ENCODE measurements around the gene MICAL3.

MICAL3 gene

GRCh38 chr22:17822087-17822486, 202.3 kb downstream of the MICAL3 start:
- no peaks in the 10 kb centered on the region for H3K27me3 ChIP-seq (ENCODE audit: control insufficient read depth in 1 of 2, insufficient read depth in 2 of 2, low read length in 2 of 2)
- no peak overlapping the region for H3K9ac ChIP-seq (ENCODE audit: low read length)
- no peak overlapping the region for H3K27ac ChIP-seq (ENCODE audit: low read depth, low read length)
- H3K9me3 ChIP-seq (ENCODE audit: low read length), result no peaks in the 10 kb centered on the region
- peaks cover 70% of the 10 kb centered on the region for H3K36me3 ChIP-seq (ENCODE audit: insufficient read depth, low read length)
- H3K4me3 ChIP-seq (ENCODE audit: low read depth in 1 of 2, low read length in 2 of 2), result no peak overlapping the region
- H3K4me1 ChIP-seq (ENCODE audit: insufficient read depth, low read length), result no peaks in the 10 kb centered on the region

- Histone ChIP-seq H3K27ac (ENCODE audit: low read depth, low read length) (no peak overlapping the region), H3K9ac (ENCODE audit: low read length) (no peak overlapping the region), H3K9me3 (ENCODE audit: low read length) (no peaks in the 10 kb centered on the region), H3K27me3 (ENCODE audit: control insufficient read depth in 1 of 2, insufficient read depth in 2 of 2, low read length in 2 of 2) (no peaks in the 10 kb centered on the region), H3K4me1 (ENCODE audit: insufficient read depth, low read length) (no peaks in the 10 kb centered on the region), H3K36me3 (ENCODE audit: insufficient read depth, low read length) (peaks cover 70% of the 10 kb centered on the region), H3K4me3 (ENCODE audit: low read depth in 1 of 2, low read length in 2 of 2) (no peak overlapping the region)
Observed at GRCh38 chr22:17820879-17821439, 203.4 kb downstream of the MICAL3 start.

DNA sequence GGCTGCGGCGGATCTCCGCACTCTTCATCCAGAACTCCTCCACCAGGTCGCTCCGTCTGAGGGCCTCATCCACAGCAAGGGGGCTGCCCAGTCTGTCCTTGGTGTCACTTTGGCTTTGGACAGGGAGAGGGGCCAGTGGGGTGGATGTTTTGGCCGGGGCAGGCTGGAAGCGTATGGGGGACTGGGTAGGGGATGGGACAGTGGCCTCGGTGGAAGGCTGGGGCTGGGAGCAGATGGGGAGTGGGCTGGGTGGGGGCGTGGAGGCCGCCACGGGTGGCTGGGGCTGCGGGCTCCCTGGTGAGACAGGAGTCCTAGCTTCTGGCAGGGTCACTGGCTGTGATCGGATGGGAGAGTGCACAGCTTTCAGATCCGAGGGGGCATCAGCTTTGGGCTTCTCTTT, 205.7 kb downstream of the MICAL3 start:
- Histone ChIP-seq H3K9me3 (ENCODE audit: low read length) (no peaks in the 10 kb centered on the region), H3K4me3 (ENCODE audit: low read depth in 1 of 2, low read length in 2 of 2) (no peak overlapping the region), H3K9ac (ENCODE audit: low read length) (no peak overlapping the region), H3K4me1 (ENCODE audit: insufficient read depth, low read length) (no peaks in the 10 kb centered on the region), H3K27ac (ENCODE audit: low read depth, low read length) (no peak overlapping the region), H3K36me3 (ENCODE audit: insufficient read depth, low read length) (peaks cover 60% of the 10 kb centered on the region), H3K27me3 (ENCODE audit: control insufficient read depth in 1 of 2, insufficient read depth in 2 of 2, low read length in 2 of 2) (no peaks in the 10 kb centered on the region)

DNA sequence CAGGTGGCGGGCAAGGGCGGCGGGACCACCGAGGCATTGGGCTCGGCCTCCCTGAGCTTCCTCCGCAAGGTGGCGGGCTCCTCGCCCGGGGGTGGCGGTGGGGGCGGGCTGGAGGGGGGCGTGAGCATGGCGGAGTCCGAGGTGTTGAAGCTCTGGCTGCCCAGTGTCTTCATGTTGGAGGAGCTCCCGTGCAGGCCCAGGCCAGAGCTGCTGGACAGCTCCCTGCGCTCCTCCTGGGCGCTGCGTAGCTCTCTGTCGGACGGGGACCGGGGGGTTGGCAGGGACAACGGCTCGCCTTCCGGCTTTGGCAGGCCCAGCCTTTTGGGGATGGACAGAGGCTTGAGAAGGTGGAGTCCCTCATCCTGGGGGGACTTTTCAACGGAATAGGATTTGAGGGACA, 206.2 kb downstream of the MICAL3 start:
- no peak overlapping the region for H3K9ac ChIP-seq (ENCODE audit: low read length)
- no peaks in the 10 kb centered on the region for H3K27me3 ChIP-seq (ENCODE audit: control insufficient read depth in 1 of 2, insufficient read depth in 2 of 2, low read length in 2 of 2)
- H3K36me3 ChIP-seq (ENCODE audit: insufficient read depth, low read length), result peaks cover 64% of the 10 kb centered on the region
- no peaks in the 10 kb centered on the region for H3K4me1 ChIP-seq (ENCODE audit: insufficient read depth, low read length)
- H3K4me3 ChIP-seq (ENCODE audit: low read depth in 1 of 2, low read length in 2 of 2), result no peak overlapping the region
- H3K9me3 ChIP-seq (ENCODE audit: low read length), result no peaks in the 10 kb centered on the region
- H3K27ac ChIP-seq (ENCODE audit: low read depth, low read length), result no peak overlapping the region

DNA sequence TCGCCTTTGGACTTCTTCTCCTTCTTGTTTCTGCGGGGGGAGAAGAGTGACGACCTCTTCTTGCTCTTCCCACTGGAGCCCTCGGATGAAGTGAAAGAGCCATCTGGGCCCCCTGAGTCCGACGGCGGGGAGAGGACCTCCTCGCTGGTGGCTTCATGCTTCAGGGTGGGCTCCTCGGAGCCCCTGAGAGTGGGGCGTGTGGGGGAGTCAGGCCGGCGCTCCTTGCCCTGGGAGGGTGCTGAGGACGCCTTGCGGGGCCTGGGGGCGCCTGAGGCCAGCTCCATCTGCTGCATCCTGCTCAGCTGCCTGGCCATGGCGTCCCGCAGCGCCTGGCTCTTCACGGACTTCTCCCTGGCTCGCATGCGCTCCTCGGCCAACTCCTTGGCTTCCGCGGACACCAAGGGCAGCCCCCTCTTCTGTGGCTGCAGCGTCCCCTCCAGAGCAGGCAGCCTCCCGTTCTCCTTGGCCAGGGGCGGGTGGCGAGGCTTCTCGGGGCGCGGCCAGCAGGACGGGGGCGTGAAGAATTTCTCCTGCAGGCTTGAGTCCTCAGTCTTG, 206.8 kb downstream of the MICAL3 start:
- Histone ChIP-seq H3K36me3 (ENCODE audit: insufficient read depth, low read length) (peaks cover 64% of the 10 kb centered on the region), H3K4me1 (ENCODE audit: insufficient read depth, low read length) (no peaks in the 10 kb centered on the region), H3K9me3 (ENCODE audit: low read length) (no peaks in the 10 kb centered on the region), H3K4me3 (ENCODE audit: low read depth in 1 of 2, low read length in 2 of 2) (no peak overlapping the region), H3K27me3 (ENCODE audit: control insufficient read depth in 1 of 2, insufficient read depth in 2 of 2, low read length in 2 of 2) (no peaks in the 10 kb centered on the region), H3K9ac (ENCODE audit: low read length) (no peak overlapping the region), H3K27ac (ENCODE audit: low read depth, low read length) (no peak overlapping the region)

DNA sequence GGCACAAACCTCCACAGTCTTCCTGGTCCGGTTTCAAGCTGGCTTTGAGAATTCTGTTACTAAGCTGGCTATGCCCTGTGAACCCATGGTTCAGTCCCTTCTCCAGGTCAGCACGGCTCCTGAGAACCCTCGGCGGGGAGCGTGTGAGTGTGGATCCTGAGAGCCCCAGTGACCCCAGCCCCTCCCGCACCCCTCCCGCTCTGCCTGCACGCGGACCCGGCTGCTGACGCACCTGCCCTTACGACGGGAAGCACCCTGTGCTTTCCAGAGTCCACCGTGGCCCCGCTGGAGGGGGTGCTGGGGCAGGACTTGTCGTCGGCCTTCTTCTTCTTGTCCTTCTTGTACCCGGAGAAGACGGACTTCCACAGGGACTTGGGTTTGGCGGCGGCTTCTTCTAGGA, 207.3 kb downstream of the MICAL3 start:
- Histone ChIP-seq H3K36me3 (ENCODE audit: insufficient read depth, low read length) (peaks cover 62% of the 10 kb centered on the region), H3K4me1 (ENCODE audit: insufficient read depth, low read length) (no peaks in the 10 kb centered on the region)

GRCh38 chr22:17816649-17817048, 207.7 kb downstream of the MICAL3 start:
- H3K4me3 ChIP-seq (ENCODE audit: low read depth in 1 of 2, low read length in 2 of 2), result no peak overlapping the region

More for the DNA sequence above, 207.3 kb downstream of the MICAL3 start:
- Histone ChIP-seq H3K9me3 (ENCODE audit: low read length) (no peaks in the 10 kb centered on the region), H3K27me3 (ENCODE audit: control insufficient read depth in 1 of 2, insufficient read depth in 2 of 2, low read length in 2 of 2) (no peaks in the 10 kb centered on the region), H3K9ac (ENCODE audit: low read length) (no peak overlapping the region), H3K27ac (ENCODE audit: low read depth, low read length) (no peak overlapping the region), H3K4me3 (ENCODE audit: low read depth in 1 of 2, low read length in 2 of 2) (no peak overlapping the region)

DNA sequence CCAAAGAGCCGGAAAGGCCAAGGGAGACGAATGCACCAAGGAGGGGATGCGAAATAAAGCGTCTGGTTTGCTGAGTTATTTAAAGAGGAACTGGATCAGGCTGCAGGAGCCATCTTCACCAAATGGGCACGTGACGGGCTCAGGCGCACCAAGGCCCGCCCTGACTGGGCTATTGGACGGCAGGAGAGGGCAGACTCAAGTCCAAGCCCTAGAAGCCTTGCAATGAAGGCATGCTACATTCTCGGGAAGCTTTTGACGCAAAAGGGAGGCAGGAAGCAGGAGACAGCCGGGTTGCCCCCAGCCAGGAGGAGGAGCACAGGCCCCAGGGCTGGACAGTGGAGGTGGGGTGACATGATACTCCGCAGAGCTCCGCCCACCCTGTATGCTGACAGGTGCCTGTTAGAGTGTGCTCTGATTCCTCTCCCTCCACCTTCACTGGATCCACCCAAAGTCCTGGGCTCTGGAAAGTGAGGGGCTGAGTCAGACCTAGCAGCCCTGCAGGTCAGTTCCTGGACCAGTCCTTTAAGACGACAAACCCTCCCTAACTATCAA, 208.6 kb downstream of the MICAL3 start:
- peaks cover 64% of the 10 kb centered on the region for H3K36me3 ChIP-seq (ENCODE audit: insufficient read depth, low read length)
- no peaks in the 10 kb centered on the region for H3K9me3 ChIP-seq (ENCODE audit: low read length)
- no peak overlapping the region for H3K4me3 ChIP-seq (ENCODE audit: low read depth in 1 of 2, low read length in 2 of 2)
- no peak overlapping the region for H3K9ac ChIP-seq (ENCODE audit: low read length)
- H3K4me1 ChIP-seq (ENCODE audit: insufficient read depth, low read length), result no peaks in the 10 kb centered on the region
- no peak overlapping the region for H3K27ac ChIP-seq (ENCODE audit: low read depth, low read length)
- no peaks in the 10 kb centered on the region for H3K27me3 ChIP-seq (ENCODE audit: control insufficient read depth in 1 of 2, insufficient read depth in 2 of 2, low read length in 2 of 2)

More at GRCh38 chr22:17816649-17817048, 207.7 kb downstream of the MICAL3 start:
- H3K27me3 ChIP-seq (ENCODE audit: control insufficient read depth in 1 of 2, insufficient read depth in 2 of 2, low read length in 2 of 2), result no peaks in the 10 kb centered on the region
- H3K9me3 ChIP-seq (ENCODE audit: low read length), result no peaks in the 10 kb centered on the region
- no peaks in the 10 kb centered on the region for H3K4me1 ChIP-seq (ENCODE audit: insufficient read depth, low read length)
- no peak overlapping the region for H3K27ac ChIP-seq (ENCODE audit: low read depth, low read length)
- H3K9ac ChIP-seq (ENCODE audit: low read length), result no peak overlapping the region
- peaks cover 62% of the 10 kb centered on the region for H3K36me3 ChIP-seq (ENCODE audit: insufficient read depth, low read length)

- Histone ChIP-seq H3K36me3 (ENCODE audit: insufficient read depth, low read length) (peaks cover 69% of the 10 kb centered on the region), H3K9ac (ENCODE audit: low read length) (no peak overlapping the region), H3K4me3 (ENCODE audit: low read depth in 1 of 2, low read length in 2 of 2) (no peak overlapping the region), H3K27ac (ENCODE audit: low read depth, low read length) (no peak overlapping the region), H3K4me1 (ENCODE audit: insufficient read depth, low read length) (no peaks in the 10 kb centered on the region), H3K9me3 (ENCODE audit: low read length) (no peaks in the 10 kb centered on the region), H3K27me3 (ENCODE audit: control insufficient read depth in 1 of 2, insufficient read depth in 2 of 2, low read length in 2 of 2) (no peaks in the 10 kb centered on the region)
Observed at GRCh38 chr22:17814830-17815229, 209.5 kb downstream of the MICAL3 start.

DNA sequence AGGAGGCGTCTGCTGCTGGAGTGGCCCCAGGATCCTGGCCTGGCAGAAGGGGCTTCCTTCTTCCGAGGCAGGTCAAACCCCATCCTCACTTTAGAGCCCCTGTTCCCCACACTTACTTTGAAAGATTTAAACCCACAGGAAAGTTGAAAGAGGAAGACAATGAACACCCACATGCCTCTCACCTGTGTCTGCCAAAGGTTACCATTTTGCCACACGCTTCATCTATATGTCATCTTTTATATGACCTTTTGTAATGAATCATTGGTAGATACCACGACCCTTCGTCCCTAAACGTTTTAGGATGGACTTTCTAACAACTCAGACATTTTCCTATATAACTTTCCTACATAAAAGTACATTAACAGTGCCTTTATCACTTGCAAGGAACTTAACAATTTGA, 210.3 kb downstream of the MICAL3 start:
- Histone ChIP-seq H3K27ac (ENCODE audit: low read depth, low read length) (no peak overlapping the region), H3K27me3 (ENCODE audit: control insufficient read depth in 1 of 2, insufficient read depth in 2 of 2, low read length in 2 of 2) (no peaks in the 10 kb centered on the region), H3K9me3 (ENCODE audit: low read length) (no peaks in the 10 kb centered on the region), H3K4me3 (ENCODE audit: low read depth in 1 of 2, low read length in 2 of 2) (no peak overlapping the region), H3K4me1 (ENCODE audit: insufficient read depth, low read length) (no peaks in the 10 kb centered on the region), H3K36me3 (ENCODE audit: insufficient read depth, low read length) (peaks cover 66% of the 10 kb centered on the region), H3K9ac (ENCODE audit: low read length) (no peak overlapping the region)

DNA sequence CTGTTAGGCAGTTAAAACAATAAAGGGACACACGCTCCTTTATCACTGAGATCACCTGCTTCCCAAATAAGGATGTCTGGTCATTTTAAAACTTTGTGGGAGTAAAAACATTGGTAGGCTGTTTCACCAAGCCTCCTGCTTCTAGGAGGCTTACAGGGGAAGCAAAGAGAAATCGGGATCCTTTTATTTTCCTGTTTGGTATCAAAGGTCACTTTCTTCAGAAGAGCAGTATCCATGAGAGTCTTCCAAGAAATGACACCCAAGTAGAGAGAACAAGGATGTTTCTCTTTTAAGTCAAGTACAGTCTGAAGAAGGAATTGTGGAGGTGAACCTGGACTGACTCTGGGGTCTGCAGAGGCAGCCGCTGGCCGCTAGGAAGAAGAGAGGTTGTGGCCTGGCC, 213.2 kb downstream of the MICAL3 start:
- Histone ChIP-seq H3K9ac (ENCODE audit: low read length) (no peak overlapping the region), H3K9me3 (ENCODE audit: low read length) (no peaks in the 10 kb centered on the region), H3K4me3 (ENCODE audit: low read depth in 1 of 2, low read length in 2 of 2) (no peak overlapping the region), H3K27ac (ENCODE audit: low read depth, low read length) (no peak overlapping the region), H3K27me3 (ENCODE audit: control insufficient read depth in 1 of 2, insufficient read depth in 2 of 2, low read length in 2 of 2) (no peaks in the 10 kb centered on the region), H3K36me3 (ENCODE audit: insufficient read depth, low read length) (peaks cover 71% of the 10 kb centered on the region), H3K4me1 (ENCODE audit: insufficient read depth, low read length) (no peaks in the 10 kb centered on the region)

- H3K9me3 ChIP-seq (ENCODE audit: low read length), result no peaks in the 10 kb centered on the region
- no peak overlapping the region for H3K4me3 ChIP-seq (ENCODE audit: low read depth in 1 of 2, low read length in 2 of 2)
- no peaks in the 10 kb centered on the region for H3K27me3 ChIP-seq (ENCODE audit: control insufficient read depth in 1 of 2, insufficient read depth in 2 of 2, low read length in 2 of 2)
- H3K9ac ChIP-seq (ENCODE audit: low read length), result no peak overlapping the region
- H3K36me3 ChIP-seq (ENCODE audit: insufficient read depth, low read length), result peaks cover 68% of the 10 kb centered on the region
- H3K27ac ChIP-seq (ENCODE audit: low read depth, low read length), result no peak overlapping the region
- no peaks in the 10 kb centered on the region for H3K4me1 ChIP-seq (ENCODE audit: insufficient read depth, low read length)
Observed at GRCh38 chr22:17810570-17811116, 213.7 kb downstream of the MICAL3 start.
